ELF-1 (cell line): ENCODE results near the gene CRTC2.
A peak's percentile ranks its signal among the peaks of the same experiment; 100 is the strongest.

ENCODE experiments used
- DNase-seq: peaks from one replicate; pipeline ENCODE4 v3.0.0-alpha.2; 2016; ENCODE audit warnings: low read depth, low spot score

CRTC2 gene

DNA sequence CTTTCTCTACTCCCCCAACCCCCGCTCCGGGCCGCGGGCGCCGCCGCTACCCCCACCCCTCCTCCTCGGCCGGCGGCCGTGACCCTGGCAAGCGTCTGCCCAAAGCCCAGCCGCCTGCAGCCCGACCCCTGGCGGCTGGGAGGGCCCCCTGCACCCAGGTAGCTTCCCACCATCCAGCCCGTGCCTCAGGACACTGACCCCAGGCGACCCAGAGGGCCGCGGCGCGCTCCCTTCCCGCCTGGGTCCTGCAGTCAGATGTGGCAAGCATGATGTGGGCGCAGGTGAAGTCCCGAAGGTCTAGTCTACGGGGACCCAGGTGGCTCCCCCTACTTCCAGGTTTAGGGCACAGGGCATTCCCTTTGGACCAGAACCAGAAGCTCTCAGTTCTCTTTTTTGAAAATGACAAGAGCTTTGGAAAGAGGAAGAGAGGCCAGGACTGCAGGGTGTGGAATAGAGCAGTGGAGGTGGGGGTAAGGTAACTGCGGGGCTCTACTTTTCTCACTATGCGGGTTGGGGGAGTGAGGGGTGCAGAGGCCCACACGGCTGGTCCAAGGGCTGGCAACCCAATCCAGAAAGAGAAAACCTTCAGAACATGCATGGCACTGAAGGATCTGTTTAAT, 11.7 kb downstream of the CRTC2 start, which contains the start of gene DENND4B:
DENND4B (minus strand) TSS at position 97 of the 620 bp plus-strand sequence. CDS start 2,344 bp downstream, outside the sequence.
- peak; percentile 92 for DNase-seq

DNA sequence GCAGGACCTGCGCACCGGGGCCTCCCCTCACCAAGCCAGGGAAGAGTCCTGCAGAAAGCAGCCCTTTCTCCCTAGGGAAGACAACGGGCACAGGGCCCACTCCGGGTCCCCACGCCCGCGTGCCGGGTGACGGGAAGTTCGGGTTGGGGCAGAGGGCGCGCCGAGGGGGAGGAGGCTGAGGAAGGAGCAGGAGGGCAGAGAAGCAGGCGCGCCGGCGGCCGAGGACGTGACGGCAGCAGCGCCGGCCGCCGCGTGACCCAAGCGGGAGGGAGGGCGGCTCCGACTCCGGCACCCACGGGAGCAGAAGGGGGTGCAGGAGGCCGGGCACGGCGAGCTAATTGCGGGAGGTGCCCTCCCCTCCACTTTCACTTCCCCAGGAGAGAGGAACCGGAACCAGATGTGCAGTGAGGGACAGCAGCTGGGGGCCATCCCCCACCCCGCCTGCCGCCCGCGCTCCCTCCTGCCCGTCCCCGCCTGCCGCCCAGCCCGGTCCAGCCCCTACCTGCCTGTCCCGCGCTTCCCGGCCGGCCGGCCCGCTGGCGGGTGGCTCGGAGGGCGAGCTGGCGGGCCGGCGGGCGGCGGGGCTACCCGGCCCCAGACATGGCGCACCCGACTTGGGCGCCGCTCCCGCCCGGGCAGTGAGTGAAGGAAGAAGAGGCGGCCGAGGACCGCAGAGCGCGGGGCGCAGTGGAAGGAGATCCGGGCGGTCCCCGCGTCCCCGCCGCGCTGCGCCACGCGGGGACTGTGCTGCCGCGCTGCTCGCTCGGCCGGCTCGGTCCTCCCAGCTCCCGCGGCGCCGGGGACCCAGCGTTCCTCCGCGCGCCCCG, 12.4 kb downstream of the CRTC2 start:
- DNase-seq: peak; percentile 60

DNA sequence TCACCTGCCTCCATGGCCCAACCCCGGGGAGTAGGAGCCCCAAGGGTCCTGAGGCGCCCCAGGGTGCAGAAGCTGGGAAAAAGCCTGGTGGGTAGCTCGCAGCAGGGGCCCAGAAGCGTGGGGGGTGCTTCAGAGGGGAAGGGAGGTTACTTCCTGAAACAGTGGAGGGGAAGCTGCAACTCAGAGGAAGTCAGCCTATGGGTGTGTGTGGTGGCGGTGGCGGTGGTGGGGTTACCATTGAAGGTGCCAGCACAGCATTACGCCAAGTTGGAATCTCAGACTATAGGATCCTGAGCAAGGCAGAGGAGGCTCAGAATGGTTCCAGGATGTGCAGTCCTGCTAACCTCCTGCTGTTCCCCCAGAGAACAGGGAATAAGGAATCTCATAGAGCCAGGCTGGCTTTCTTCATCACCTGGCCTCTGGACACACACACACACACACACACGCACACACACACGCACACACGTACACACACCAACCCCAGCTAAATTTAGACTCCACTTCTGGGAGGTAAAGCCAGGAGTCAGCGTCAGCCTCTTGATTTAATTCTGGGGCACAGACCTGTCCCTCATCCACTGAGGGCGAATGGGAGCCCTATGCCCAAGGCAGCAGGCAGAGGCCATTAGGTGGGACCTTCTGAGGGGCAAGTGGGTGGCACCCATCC, 13.1 kb downstream of the CRTC2 start:
- no peak for DNase-seq

DNA sequence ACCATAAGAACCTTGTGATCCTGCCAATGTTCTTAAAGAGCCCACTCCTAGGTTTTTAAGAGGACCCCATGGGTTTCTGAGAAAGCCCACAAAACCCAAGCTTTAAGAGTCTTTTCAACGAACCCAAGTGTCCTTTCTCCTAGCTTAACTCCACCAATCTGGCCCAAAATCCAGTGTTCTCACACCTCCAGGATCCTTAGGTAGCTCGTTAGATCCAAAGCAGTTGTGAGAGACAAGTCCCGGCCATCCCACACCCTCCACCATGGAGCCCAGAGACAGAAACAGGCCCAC, 13.6 kb downstream of the CRTC2 start:
- no peak for DNase-seq

DNA sequence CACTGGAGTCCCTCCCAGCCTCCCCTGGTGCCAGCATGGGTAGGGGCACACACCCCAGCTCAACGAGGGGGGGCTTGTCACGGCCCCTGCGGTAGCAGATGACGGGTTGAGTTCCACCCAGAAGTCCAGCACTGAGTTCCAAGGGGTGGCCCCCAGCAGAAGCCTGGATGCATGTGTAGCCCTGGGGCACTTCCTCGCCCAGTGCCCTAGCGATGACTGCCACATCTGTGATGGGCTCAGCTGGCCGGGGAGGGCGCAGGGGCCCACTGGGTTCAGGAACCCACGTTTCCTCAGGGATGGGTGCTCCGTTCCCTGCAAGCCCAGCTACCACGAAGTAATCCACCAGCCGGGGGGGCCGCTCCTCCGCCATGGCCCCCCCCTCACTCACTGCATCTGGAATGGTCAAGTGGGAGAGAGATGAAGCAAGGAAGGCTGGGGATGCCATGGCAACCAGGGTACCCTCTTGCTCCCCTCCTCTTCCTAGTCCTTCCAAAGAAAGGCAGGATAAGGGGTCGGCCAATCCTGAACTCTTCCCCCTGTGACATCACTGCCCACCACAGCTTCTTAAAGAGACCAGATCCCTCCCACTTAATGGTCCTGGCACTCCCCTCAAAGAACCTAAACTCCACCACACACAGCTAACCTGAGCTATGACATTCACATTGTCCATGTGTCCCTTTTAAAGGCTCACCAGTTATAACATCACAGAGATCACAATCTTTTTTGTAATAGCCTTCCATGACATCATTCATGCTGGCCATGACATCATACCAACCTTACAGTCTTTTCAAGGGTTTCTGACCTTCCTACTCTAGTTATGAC, 14.2 kb downstream of the CRTC2 start:
- no peak for DNase-seq

DNA sequence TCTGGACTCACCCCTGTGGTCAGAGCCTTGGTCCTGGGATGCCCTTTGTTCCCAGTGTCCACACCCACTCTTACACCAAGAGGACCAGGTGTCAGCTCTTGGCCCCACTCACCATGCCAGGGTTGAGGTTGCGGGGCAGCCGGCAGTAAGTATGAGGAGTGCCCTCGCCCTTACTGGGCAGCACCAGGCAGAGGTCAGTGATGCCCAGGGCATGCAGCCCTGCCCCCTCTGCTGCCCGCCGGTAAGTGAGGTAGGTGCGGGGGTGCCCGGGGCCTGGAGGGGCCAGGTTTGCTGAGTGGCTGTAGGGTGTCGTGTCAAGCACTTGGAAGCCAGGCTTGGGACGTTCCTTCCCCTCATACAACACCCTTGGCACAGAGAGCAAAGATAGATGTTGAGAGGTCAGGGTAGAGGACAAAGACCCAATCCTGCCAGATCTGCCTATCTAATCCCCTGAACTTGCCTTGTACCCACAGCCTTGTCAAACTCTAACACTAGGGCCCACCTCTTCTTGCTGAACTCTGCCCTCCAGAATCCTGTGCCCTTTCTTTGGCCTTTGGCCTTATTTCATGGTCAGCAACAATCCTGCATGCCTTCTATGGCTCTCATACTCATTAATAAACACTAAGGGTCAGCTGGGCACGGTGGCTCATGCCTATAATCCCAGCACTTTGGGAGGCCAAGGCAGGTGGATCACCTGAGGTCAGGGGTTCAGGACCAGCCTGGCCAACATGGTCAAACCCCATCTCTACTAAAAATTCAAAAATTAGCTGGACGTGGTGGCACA, 15.5 kb downstream of the CRTC2 start:
- no peak for DNase-seq

DNA sequence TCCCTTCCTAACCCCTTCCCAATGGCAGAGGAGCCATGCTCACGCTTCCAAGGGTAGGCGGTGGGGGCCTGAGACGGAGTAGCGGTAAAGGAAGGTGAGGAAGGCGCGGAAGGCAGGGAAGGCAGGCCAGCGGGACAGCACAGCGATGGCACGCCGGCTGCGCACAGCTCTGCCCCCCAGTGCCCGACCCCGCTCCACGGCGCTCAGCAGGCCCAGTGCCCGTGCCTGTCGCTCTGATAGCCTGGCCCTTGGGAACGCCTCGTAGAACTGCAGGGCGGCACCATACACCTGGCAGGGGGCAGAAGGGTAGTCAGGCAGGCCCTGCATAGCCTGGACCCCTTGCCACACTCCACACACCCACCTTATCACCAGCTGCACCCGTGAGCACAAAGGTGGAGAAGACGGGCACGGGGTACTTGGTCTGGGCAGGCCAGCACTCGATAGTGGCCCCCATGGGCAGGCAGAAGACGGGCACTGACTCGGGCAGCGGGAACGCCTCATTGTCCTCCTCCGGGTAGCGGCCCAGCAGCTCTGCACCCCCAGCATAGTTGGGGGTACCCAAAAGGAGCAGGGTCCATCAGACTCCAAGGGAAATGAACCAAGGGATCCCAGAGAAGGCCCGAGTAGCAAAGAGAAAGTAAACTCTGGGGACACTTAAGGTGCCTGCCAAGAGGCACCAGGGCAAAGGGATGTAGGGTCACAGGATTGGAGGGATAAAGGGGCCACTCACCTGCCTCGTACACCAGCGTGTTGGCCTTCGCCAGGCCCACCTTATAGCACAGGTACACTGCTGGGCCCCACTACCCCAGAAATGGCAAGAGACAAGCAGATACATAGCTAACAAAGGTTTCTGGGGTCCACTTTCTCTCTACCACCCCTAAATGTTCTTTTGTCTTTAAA, 16.3 kb downstream of the CRTC2 start:
- no peak for DNase-seq

DNA sequence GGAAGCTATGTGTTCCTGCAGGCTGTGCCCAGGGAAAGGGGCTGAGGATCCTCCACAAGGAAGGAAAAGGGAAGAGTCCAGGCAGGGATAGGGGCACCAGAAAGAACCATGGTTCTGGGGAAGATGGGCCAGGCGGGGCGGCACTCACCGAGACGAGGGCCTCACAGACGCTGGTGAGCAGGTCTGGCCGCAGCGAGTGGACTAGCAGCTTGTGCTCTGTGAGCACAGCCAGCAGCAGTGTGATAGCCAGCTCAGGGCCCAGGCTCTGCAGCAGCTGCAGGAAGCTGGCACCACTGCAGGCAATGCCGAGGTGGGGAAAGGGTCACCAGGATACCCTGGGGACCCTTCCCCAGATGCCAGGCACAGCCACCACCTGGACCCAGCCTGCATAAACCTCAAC, 17.7 kb downstream of the CRTC2 start:
- no peak for DNase-seq

DNA sequence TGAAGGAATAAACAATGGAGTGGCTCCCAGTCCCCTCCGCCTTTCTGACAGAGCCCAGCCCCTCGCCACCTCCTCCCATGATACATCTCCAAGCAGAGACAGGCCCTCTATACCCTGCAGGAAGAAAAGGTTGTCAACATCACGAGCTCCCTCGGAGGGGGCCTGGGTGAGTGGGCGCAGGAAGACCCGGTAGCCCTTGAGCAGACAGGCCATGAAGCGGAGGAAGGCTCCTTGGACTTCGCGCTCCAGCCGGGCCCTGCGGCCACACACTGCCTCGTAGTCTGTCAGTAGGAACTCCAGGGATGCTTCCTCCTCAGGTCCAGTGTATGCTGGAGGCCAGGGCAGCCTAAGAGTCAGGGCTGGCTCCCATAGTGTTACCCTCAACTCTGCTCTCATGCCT, 18.9 kb downstream of the CRTC2 start:
- no peak for DNase-seq

DNA sequence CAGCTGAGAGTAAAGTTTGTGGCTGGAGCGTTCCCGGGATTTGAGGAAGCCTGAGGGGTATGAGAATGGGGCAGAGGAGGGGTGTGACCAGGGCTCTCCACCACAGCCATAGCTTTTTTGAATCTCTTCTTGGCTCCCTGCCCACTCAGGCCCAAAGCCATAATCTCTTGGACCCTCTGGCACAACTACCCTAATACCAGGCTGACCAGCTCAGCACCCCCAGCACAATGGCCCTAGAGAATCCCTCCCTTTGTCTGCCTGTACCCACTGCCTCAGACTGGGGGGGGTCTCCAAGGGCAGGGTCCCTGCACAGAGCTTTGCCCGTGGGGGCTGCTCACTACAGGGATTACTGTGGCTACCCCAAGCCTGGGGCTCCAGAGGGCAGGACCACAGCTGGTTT, 19.4 kb downstream of the CRTC2 start:
- no peak for DNase-seq

DNA sequence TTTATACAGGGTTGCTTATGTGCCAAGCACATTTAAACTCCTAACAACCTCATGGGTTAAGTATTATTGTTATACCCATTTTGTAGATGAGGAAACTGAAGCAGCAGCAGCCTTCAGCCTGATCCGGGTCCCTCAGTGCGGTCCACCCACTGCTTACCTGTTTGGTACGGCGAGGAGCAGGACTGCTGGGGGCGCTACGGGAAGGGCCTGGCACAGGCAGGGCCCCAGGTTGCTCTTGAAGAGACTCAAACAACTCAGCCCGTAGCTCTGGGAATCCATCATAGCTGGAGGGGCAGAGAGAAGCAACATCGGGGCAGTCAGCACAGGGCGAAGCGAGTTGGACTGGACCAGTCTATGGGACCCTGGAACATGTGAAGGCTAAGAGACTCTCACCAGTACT, 21.1 kb downstream of the CRTC2 start:
- DNase-seq: no peak

DNA sequence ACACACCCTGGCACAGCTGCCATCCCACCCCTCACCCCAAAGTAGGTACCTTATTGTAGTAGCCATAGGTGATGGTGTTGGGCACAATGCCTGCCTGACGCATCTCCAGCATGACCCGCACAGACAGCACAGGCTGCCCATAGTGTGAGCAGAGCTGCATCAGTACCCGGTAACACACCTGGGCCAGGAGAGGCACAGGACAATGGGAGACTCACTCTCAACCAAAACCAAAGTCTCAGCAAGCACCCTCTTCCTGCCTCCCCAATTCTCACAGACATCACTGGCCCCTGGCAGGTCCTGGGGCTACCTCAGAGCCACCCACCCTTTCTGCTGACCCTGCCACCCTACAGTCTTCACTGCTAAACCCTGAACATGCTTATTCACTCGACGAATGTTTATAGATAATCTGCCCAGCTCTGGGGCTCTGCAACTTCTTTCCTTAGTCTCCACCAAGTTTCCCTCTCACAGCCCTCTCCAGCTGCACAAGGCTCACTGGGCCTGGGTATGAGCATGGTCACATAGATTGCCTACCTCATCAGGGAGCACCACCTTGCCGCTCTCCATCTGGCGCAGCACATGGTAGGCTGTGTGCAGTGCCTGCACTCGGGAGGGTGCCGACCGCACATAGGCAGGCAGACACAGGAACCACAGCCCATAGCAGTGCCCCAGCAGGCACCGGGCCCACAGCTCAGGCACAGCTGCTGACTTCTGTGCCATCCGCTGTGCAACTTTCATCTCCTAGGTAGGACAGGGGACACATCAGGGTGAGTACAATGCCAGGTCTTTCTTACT, 22.2 kb downstream of the CRTC2 start:
- no peak for DNase-seq

DNA sequence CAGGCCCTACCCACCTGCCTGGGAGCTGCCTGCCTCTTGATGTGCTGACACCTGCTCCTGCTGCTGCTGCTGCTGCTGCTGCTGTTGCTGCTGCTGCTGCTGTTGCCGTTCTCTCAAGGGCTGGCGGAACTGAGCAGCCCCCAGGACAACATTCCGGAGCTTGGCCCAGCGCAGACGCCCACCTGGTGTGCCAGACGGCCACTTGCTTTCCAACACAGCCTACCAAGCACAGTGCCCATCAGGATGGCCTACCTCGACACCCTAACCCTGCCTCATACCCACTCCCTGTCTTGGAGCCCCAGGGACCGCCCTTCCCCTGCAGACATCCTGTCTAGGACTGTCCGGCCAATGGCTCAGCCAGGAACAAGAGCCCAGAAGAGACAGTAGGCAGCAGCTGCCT, 23.7 kb downstream of the CRTC2 start:
- no peak for DNase-seq

DNA sequence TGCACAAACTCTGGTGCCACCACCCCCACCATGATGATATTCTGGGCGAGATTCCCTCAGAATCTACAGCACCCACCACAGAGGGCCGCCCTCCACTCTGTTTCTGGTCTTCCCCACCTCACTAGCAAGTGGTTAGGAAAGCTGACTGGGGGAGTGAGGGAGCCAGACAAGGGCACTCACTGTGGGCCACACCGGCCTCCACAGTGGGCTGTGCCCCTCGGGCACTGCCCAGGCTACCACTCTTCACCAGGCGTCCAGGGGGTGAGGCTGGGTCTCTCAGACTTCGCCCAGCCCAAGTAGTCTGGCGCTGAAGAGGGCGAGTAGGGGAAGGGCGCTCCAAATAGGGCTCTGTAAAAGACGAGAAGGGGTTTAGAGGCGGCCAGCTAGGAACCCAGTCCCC, 24.5 kb downstream of the CRTC2 start:
- DNase-seq: no peak

DNA sequence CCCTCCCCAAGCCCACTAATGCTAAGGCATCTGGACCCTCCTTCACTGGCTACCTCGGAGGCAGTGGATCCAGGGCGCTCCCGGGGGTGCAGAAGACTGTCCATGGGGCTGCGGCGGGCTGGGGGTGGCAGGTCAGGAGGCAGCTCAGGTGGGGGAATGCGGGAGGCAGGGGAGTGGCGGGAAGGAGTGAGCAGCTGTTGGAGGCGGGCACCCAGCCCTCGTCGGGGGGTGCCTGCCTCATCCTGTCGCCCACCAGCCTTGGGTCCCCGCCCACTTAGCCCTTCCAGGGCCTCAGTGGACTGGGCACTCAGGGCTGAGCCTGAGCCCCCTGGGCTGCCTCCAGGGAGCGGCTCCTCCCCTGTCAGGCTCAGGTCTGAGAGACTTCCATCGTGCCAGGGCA, 25.0 kb downstream of the CRTC2 start:
- no peak for DNase-seq

DNA sequence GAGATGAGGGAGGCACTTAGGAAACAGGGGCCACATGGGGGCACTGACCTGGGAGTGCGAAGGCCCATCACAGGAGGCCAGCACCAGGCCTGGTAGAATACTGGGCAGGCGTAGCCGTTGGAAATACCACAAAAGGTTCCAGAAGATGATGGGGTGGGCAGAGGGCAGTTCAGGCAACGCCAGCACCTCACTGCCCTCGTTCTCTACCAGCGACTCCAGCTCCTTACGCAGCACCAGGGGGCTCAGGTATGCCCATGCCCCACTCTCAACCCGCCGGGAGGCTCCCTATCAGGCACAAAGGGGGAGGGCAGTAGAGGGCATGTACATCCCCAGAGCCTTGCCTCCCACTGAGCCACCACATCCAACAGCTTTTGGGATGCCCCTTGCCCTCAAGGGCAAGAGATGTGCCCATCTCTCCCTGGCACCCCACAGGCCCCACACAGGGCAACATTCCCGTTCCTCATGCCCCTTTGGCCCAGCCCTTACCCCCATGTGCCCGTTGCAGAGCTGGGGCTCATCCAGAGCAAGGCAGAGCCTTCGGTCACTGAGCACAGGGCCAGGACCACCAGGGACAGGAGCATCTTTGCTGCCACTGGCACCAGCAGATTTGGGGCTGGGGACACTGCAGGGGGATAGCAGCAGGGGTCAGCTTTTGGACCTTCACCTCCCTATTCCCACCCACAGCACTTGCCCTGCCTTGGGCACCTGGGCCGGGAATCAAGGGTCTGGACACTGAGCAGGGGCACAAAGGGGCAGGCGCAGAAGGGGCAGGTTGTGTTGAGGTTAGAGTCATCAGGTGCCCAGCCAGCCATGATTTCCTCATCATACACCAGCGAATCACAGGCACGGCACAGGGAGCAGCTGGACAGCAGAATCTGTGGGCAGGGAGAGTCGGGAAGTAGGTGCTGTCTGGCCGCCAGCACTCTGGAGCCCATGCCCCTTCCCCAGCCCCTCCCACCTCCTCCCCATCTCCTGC, 26.0 kb downstream of the CRTC2 start:
- DNase-seq: no peak

DNA sequence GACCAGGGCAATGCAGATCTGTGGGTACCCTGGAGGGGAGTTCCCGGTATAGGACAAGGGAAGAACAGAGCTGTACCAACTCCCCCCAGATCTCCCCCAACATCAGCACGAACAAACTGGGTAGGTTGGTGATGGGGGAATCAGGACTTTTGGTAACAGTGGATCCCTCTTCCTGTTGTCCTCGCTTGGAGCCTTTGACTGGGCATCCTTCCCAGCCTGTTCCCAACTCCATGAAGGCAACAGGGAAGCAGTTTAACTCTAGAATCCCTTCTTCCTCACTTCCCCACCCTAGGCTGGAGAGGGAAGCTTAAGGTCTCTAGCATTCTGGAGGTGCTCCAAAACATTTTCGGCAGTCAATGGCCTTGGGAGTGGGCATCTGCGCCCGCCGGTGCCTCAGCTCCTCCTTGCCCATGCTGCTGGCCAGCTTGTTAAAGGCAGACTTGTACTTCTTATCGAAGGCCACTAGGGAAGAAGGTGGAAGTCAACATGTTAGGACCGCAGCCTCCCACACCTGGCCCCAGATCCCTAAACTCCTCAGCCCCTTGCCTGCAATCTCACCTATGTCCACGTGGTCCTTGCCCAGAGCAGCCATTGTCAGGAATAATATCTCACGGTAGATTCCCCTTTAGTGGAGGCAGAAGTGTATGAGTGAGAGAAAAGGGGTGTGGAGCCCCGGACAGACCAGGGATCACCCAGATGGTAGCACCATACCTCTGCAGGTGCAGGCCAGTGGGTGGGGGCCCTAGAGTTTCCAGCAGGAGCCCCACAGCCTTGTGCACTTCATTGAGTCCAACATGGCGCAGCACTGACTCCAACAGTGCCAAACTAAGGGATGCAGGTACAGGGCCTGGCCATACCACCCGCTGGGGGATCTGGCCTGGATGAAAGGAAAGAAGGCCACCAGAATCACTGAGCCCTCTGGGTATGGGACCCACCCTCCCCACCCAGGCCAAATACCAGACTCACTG, 28.1 kb downstream of the CRTC2 start:
- no peak for DNase-seq
